HG03095 (cell line): ENCODE results near the gene PAGR1.
"Not testable (repeated sequence)": the region's sequence is repeated elsewhere in the genome, so short reads cannot be mapped to it uniquely, and the experiment has no call there.

Experiments used
- ATAC-seq: cut with Tn5 transposase; IDR thresholded peaks from one replicate; pipeline ENCODE4 v1.9.1; 2021; ENCODE audit warnings: moderate library complexity; ENCODE audit not compliant: unreplicated experiment

Gene PAGR1

GRCh38 chr16:29862383-29862883 is 46.5 kb downstream of the PAGR1 start:
- no peak for ATAC-seq

- ATAC-seq: peak; percentile 84
These were observed 47.1 kb downstream of the PAGR1 start, which contains the start of gene CDIPT for GRCh38 chr16:29862884-29863668. CDIPT (minus strand) TSS chr16:29863226; CDS start chr16:29862857, 369 bp downstream.

- ATAC-seq: no peak
These were observed 47.7 kb downstream of the PAGR1 start for GRCh38 chr16:29863669-29863984.

- no peak for ATAC-seq
These were observed 48.3 kb downstream of the PAGR1 start for GRCh38 chr16:29864205-29864604.

- no peak for ATAC-seq
These were observed 52.6 kb downstream of the PAGR1 start for GRCh38 chr16:29868396-29869009.

- ATAC-seq: not testable (repeated sequence)
These were observed 53.1 kb downstream of the PAGR1 start for GRCh38 chr16:29869067-29869466.
